ENCODE measurements around the gene TMPRSS4.

Gene TMPRSS4

GRCh38 chr11:118138839-118139420 is 62.1 kb downstream of the TMPRSS4 start:
- no peak for DNase-seq

- DNase-seq = no peak
These were observed 62.7 kb downstream of the TMPRSS4 start for GRCh38 chr11:118139578-118139977.

GRCh38 chr11:118142081-118142480 is 65.2 kb downstream of the TMPRSS4 start:
- no peak for DNase-seq

- no peak for DNase-seq
These were observed 65.9 kb downstream of the TMPRSS4 start for GRCh38 chr11:118142809-118143208.

- DNase-seq = no peak
These were observed 66.8 kb downstream of the TMPRSS4 start for GRCh38 chr11:118143661-118144185.

- DNase-seq = no peak
These were observed 67.7 kb downstream of the TMPRSS4 start for GRCh38 chr11:118144301-118145268.

GRCh38 chr11:118145285-118146227 is 68.7 kb downstream of the TMPRSS4 start:
- peak; percentile 81 for DNase-seq

- DNase-seq = no peak
These were observed 69.7 kb downstream of the TMPRSS4 start for GRCh38 chr11:118146554-118146953.

- no peak for DNase-seq
These were observed 70.6 kb downstream of the TMPRSS4 start for GRCh38 chr11:118147502-118147901.

GRCh38 chr11:118148240-118148639 is 71.4 kb downstream of the TMPRSS4 start:
- DNase-seq = no peak

GRCh38 chr11:118148856-118149255 is 72.0 kb downstream of the TMPRSS4 start:
- DNase-seq = no peak

GRCh38 chr11:118149493-118149892 is 72.6 kb downstream of the TMPRSS4 start:
- DNase-seq = no peak

- DNase-seq = no peak
These were observed 74.6 kb downstream of the TMPRSS4 start for GRCh38 chr11:118151431-118151830.

GRCh38 chr11:118152020-118152551 is 75.2 kb downstream of the TMPRSS4 start:
- DNase-seq = no peak

- DNase-seq = peak; percentile 58
These were observed 75.9 kb downstream of the TMPRSS4 start, which contains the start of gene SCN4B for GRCh38 chr11:118152552-118153471. Gene SCN4B (minus strand): TSS chr11:118152823. CDS start chr11:118152673, 150 bp downstream.

GRCh38 chr11:118153516-118153915 is 76.6 kb downstream of the TMPRSS4 start:
- DNase-seq = no peak

GRCh38 chr11:118153976-118154375 is 77.1 kb downstream of the TMPRSS4 start:
- no peak for DNase-seq

GRCh38 chr11:118154641-118155040 is 77.8 kb downstream of the TMPRSS4 start:
- no peak for DNase-seq

GRCh38 chr11:118155776-118156530 is 79.1 kb downstream of the TMPRSS4 start:
- DNase-seq = peak; percentile 62

- DNase-seq = peak; percentile 62
These were observed 79.8 kb downstream of the TMPRSS4 start for GRCh38 chr11:118156531-118157185.

Data from COR-L47 (cell line).